ENCODE data around the gene PEPD. TPM values are rescaled to one million over a fixed set of nuclear protein-coding genes. Genes with fewer than 3 reads are reported as not detected.

Gene PEPD
- total RNA-seq, 1 experiment from 2014 or later, result 40.5 TPM

- TF ChIP-seq ZBTB33 (IDR thresholded peaks at IDR 0.05; ENCODE audit: extremely low read depth, insufficient replicate concordance, low read length) (no peak), CBX3 (IDR thresholded peaks at IDR 0.05; ENCODE audit: low read depth) (no peak), EZH2 (IDR thresholded peaks at IDR 0.05) (no peak), EZH2phosphoT487 (IDR thresholded peaks at IDR 0.05; ENCODE audit: borderline replicate concordance) (no peak), SIN3A (IDR thresholded peaks at IDR 0.05; ENCODE audit: low read depth) (no peak), ELF1 (IDR thresholded peaks at IDR 0.05; ENCODE audit: borderline replicate concordance, low read depth) (no peak)
Observed at GRCh38 chr19:33387351-33388230, 134.0 kb downstream of the PEPD start (continued).

- Histone ChIP-seq H3K36me3 (ENCODE audit: control insufficient read depth in 1 of 2, insufficient read depth in 2 of 2, low read length in 2 of 2) (peaks cover 0 to 2% of the 10 kb centered on the region in 2 experiments; a peak in 2 of 4 replicates), H3K9me2 (ENCODE audit: insufficient read depth) (no peaks in the 10 kb centered on the region), H4K20me1 (ENCODE audit: insufficient read depth) (no peaks in the 10 kb centered on the region), H3K4me1 (ENCODE audit: control insufficient read depth in 1 of 2, insufficient read depth in 2 of 2, low read length in 2 of 2) (no peaks in the 10 kb centered on the region), H3K27ac (ENCODE audit: low read depth, low read length) (no peak overlapping the region), H3K9ac (ENCODE audit: low read length) (no peak overlapping the region), H3K4me2 (ENCODE audit: low read length) (no peak overlapping the region), H3K27me3 (ENCODE audit: insufficient read depth, low read length) (no peaks in the 10 kb centered on the region), H2AFZ (ENCODE audit: low read depth, low read length, poor library complexity, severe bottlenecking) (no peak overlapping the region), H3K4me3 (replicated peaks in 1 of 2; ENCODE audit: low read depth in 1 of 2, low read length in 2 of 2) (no peak overlapping the region), H3K79me2 (ENCODE audit: insufficient read depth, low read length) (peaks cover 34% of the 10 kb centered on the region), H3K9me3 (ENCODE audit: control insufficient read depth in 1 of 2, insufficient read depth in 1 of 2, low read depth in 1 of 2, low read length in 2 of 2) (no peaks in the 10 kb centered on the region)
- BruUV-seq (replicated peaks), result no TSS peak
- intact Hi-C loops (cut with micrococcal nuclease), result no loop called here
- POLR2A ChIA-PET, result interaction anchor here (1.2 kb wide), 1 partner anchor 10 kb away, joined by 3 read pairs; no protein-coding TSS in a partner anchor
- CTCF ChIA-PET, result no interaction called here
- DNase-seq (ENCODE audit: low read depth, low spot score), result no peak
- no peak for ATAC-seq
- TF ChIP-seq, protein P1, sequence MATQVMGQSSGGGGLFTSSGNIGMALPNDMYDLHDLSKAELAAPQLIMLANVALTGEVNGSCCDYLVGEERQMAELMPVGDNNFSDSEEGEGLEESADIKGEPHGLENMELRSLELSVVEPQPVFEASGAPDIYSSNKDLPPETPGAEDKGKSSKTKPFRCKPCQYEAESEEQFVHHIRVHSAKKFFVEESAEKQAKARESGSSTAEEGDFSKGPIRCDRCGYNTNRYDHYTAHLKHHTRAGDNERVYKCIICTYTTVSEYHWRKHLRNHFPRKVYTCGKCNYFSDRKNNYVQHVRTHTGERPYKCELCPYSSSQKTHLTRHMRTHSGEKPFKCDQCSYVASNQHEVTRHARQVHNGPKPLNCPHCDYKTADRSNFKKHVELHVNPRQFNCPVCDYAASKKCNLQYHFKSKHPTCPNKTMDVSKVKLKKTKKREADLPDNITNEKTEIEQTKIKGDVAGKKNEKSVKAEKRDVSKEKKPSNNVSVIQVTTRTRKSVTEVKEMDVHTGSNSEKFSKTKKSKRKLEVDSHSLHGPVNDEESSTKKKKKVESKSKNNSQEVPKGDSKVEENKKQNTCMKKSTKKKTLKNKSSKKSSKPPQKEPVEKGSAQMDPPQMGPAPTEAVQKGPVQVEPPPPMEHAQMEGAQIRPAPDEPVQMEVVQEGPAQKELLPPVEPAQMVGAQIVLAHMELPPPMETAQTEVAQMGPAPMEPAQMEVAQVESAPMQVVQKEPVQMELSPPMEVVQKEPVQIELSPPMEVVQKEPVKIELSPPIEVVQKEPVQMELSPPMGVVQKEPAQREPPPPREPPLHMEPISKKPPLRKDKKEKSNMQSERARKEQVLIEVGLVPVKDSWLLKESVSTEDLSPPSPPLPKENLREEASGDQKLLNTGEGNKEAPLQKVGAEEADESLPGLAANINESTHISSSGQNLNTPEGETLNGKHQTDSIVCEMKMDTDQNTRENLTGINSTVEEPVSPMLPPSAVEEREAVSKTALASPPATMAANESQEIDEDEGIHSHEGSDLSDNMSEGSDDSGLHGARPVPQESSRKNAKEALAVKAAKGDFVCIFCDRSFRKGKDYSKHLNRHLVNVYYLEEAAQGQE (IDR thresholded peaks at IDR 0.05; ENCODE audit: low read depth), result no peak
- TF ChIP-seq ELF1 (IDR thresholded peaks at IDR 0.05; ENCODE audit: borderline replicate concordance, low read depth), result no peak
- no peak for TF ChIP-seq ZNF274 (IDR thresholded peaks at IDR 0.05; ENCODE audit: low read depth, low read length)
- no peak for TF ChIP-seq EZH2phosphoT487 (IDR thresholded peaks at IDR 0.05; ENCODE audit: borderline replicate concordance)
- TF ChIP-seq ZFX (IDR thresholded peaks at IDR 0.05), result no peak
- no peak for TF ChIP-seq JUND (IDR thresholded peaks at IDR 0.05)
- TF ChIP-seq EGR1 (IDR thresholded peaks at IDR 0.05; ENCODE audit: low read depth), result no peak
- RAD21 ChIA-PET (ENCODE audit: low non-redundant PET in 1 of 2, low total read pairs in 2 of 2, uncharacterized antibody in 2 of 2, unreplicated experiment in 2 of 2), result no interaction called here
Observed at GRCh38 chr19:33386361-33386858, 135.2 kb downstream of the PEPD start.

Data from HCT116 (cell line).